GM19099 (cell line): Measurements from ENCODE around the gene METTL2B.
A peak's percentile ranks its signal among the peaks of the same experiment; 100 is the strongest.

Experiments used
- POLR2A ChIP-seq: IDR thresholded peaks from 3 replicates; pipeline ENCODE4 v1.6.1; 2011; ENCODE audit warnings: low read depth; ENCODE audit not compliant: insufficient read length; ENCODE audit errors: extremely low read depth

METTL2B gene

GRCh38 chr7:128450409-128450808 lies 26.1 kb upstream of the METTL2B start:
- no peak for TF ChIP-seq POLR2A

- no peak for TF ChIP-seq POLR2A
These were observed 25.6 kb upstream of the METTL2B start for GRCh38 chr7:128450913-128451312.

GRCh38 chr7:128452552-128452951 lies 24.0 kb upstream of the METTL2B start:
- TF ChIP-seq POLR2A, result no peak

GRCh38 chr7:128453836-128454804 lies 22.4 kb upstream of the METTL2B start:
- no peak for TF ChIP-seq POLR2A

GRCh38 chr7:128454808-128455542 lies 21.6 kb upstream of the METTL2B start:
- no peak for TF ChIP-seq POLR2A

GRCh38 chr7:128455543-128456254 lies 20.8 kb upstream of the METTL2B start, which contains the start of gene HILPDA:
Gene HILPDA (plus strand): TSS chr7:128455878. CDS start chr7:128457269, 1,391 bp downstream.
- peak; percentile 87 for TF ChIP-seq POLR2A

- TF ChIP-seq POLR2A, result no peak
These were observed 20.3 kb upstream of the METTL2B start for GRCh38 chr7:128456255-128456725.

GRCh38 chr7:128458956-128459355 lies 17.6 kb upstream of the METTL2B start:
- no peak for TF ChIP-seq POLR2A

GRCh38 chr7:128459394-128459878 lies 17.1 kb upstream of the METTL2B start:
- no peak for TF ChIP-seq POLR2A

GRCh38 chr7:128462460-128462859 lies 14.1 kb upstream of the METTL2B start:
- TF ChIP-seq POLR2A, result no peak

- TF ChIP-seq POLR2A, result no peak
These were observed 20.9 kb downstream of the METTL2B start for GRCh38 chr7:128497405-128497804.

GRCh38 chr7:128530855-128531104 lies 54.2 kb downstream of the METTL2B start:
- peak; percentile 74 for TF ChIP-seq POLR2A

- no peak for TF ChIP-seq POLR2A
These were observed 74.4 kb downstream of the METTL2B start for GRCh38 chr7:128550920-128551319.
